H9 (cell line): ENCODE data around the gene SCAMP5. TPM values are rescaled to one million over a fixed set of nuclear protein-coding genes. Genes with fewer than 3 reads are reported as not detected.

Experiments
- DNase-seq: peaks from one replicate; pipeline ENCODE4 v3.0.0-alpha.2; 2017
- H2AFZ ChIP-seq: one replicate; pipeline ENCODE4 v1.6.1; 2013; ENCODE audit warnings: mild to moderate bottlenecking, low read length, control low read depth, moderate library complexity
- H2AK5ac ChIP-seq: 2 replicates; pipeline ENCODE4 v1.6.1; 2013; ENCODE audit warnings: low read length, control low read depth, mixed read lengths; ENCODE audit not compliant: insufficient read length
- H2BK120ac ChIP-seq: one replicate; pipeline ENCODE4 v1.6.1; 2013; ENCODE audit warnings: low read depth, mild to moderate bottlenecking, low read length, control low read depth, inconsistent platforms; ENCODE audit not compliant: poor library complexity, severe bottlenecking
- H2BK12ac ChIP-seq: 2 replicates; pipeline ENCODE4 v1.6.1; 2013; ENCODE audit warnings: low read length, control low read depth, mixed read lengths, low read depth; ENCODE audit not compliant: insufficient read length
- H2BK15ac ChIP-seq: 2 replicates; pipeline ENCODE4 v1.6.1; 2013; ENCODE audit warnings: low read depth, low read length, control low read depth
- H2BK20ac ChIP-seq: one replicate; pipeline ENCODE4 v1.6.1; 2013; ENCODE audit warnings: low read depth, mild to moderate bottlenecking, low read length, control low read depth, inconsistent platforms; ENCODE audit not compliant: poor library complexity, severe bottlenecking
- H2BK5ac ChIP-seq: 2 replicates; pipeline ENCODE4 v1.6.1; 2013; ENCODE audit warnings: low read length, control low read depth, mixed read lengths; ENCODE audit not compliant: insufficient read length
- H3K14ac ChIP-seq: 2 replicates; pipeline ENCODE4 v1.6.1; 2013; ENCODE audit warnings: low read length, control low read depth; ENCODE audit not compliant: insufficient read depth
- H3K18ac ChIP-seq: 2 replicates; pipeline ENCODE4 v1.6.1; 2013; ENCODE audit warnings: low read depth, mild to moderate bottlenecking, mixed read lengths, low read length, control low read depth; ENCODE audit not compliant: insufficient read length
- H3K23ac ChIP-seq: 2 replicates; pipeline ENCODE4 v1.6.1; 2013; ENCODE audit warnings: low read length, control low read depth, mixed read lengths, low read depth; ENCODE audit not compliant: insufficient read length
- H3K23me2 ChIP-seq: 2 replicates; pipeline ENCODE4 v1.6.1; 2013; ENCODE audit warnings: low read depth, mild to moderate bottlenecking, mixed read lengths, low read length, control low read depth; ENCODE audit not compliant: insufficient read length, poor library complexity, severe bottlenecking
- H3K27ac ChIP-seq: 2 replicates; pipeline ENCODE4 v1.5.1; 2013; ENCODE audit warnings: low read length, control low read depth, mixed read lengths, low read depth; ENCODE audit not compliant: insufficient read length
- H3K27me3 ChIP-seq: 2 replicates; pipeline ENCODE4 v1.6.1; 2013; ENCODE audit warnings: low read length, control low read depth, inconsistent platforms; ENCODE audit not compliant: insufficient read depth
- H3K4ac ChIP-seq: 2 replicates; pipeline ENCODE4 v1.6.1; 2013; ENCODE audit warnings: low read depth, mild to moderate bottlenecking, control low read depth, inconsistent platforms, low read length, moderate library complexity
- H3K4me1 ChIP-seq: 2 replicates; pipeline ENCODE4 v1.6.1; 2013; ENCODE audit warnings: low read length, control low read depth, inconsistent platforms; ENCODE audit not compliant: insufficient read depth
- H3K4me2 ChIP-seq: 2 replicates; pipeline ENCODE4 v1.6.1; 2013; ENCODE audit warnings: low read length, control low read depth, mixed read lengths; ENCODE audit not compliant: insufficient read length, insufficient read depth
- H3K56ac ChIP-seq: 2 replicates; pipeline ENCODE4 v1.6.1; 2013; ENCODE audit warnings: low read depth, mild to moderate bottlenecking, mixed read lengths, low read length, control low read depth; ENCODE audit not compliant: insufficient read length
- H3K79me1 ChIP-seq: 2 replicates; pipeline ENCODE4 v1.6.1; 2013; ENCODE audit warnings: low read depth, mild to moderate bottlenecking, moderate library complexity, low read length, control low read depth, inconsistent platforms; ENCODE audit not compliant: insufficient read depth, poor library complexity, severe bottlenecking
- H3K79me2 ChIP-seq: 2 replicates; pipeline ENCODE4 v1.6.1; 2013; ENCODE audit warnings: low read length, control low read depth, inconsistent platforms; ENCODE audit not compliant: insufficient read depth
- H3K9ac ChIP-seq: 2 replicates; pipeline ENCODE4 v1.6.1; 2013; ENCODE audit warnings: low read length, control low read depth, mixed read lengths; ENCODE audit not compliant: insufficient read length; ENCODE audit errors: extremely low read depth
- H3K9me3 ChIP-seq: one replicate; pipeline ENCODE4 v1.6.1; 2013; ENCODE audit warnings: low read depth, low read length, inconsistent platforms; ENCODE audit not compliant: control insufficient read depth
- H3T11ph ChIP-seq: one replicate; pipeline ENCODE4 v1.6.1; 2013; ENCODE audit warnings: mild to moderate bottlenecking, low read length, control low read depth, inconsistent platforms
- H4K20me1 ChIP-seq: one replicate; pipeline ENCODE4 v1.6.1; 2013; ENCODE audit not compliant: control insufficient read depth, insufficient read length, insufficient read depth
- H4K5ac ChIP-seq: 2 replicates; pipeline ENCODE4 v1.6.1; 2013; ENCODE audit warnings: low read depth, mild to moderate bottlenecking, mixed read lengths, low read length, control low read depth; ENCODE audit not compliant: insufficient read length
- H4K8ac ChIP-seq: replicated peaks from 2 replicates; pipeline ENCODE4 v1.6.1; 2013; ENCODE audit warnings: low read length, control low read depth, mixed read lengths, low read depth; ENCODE audit not compliant: insufficient read length
- H4K91ac ChIP-seq: 2 replicates; pipeline ENCODE4 v1.6.1; 2013; ENCODE audit warnings: low read depth, mild to moderate bottlenecking, moderate library complexity, mixed read lengths, low read length, control low read depth; ENCODE audit not compliant: insufficient read length
- H3K27ac Mint-ChIP-seq, 3 experiments: 2 replicates in 2 of 3; 3 replicates in 1 of 3; pipeline ENCODE4 v1.8.0; 2020 to 2021; ENCODE audit warnings: mixed read lengths in 3 of 3, mild to moderate bottlenecking in 1 of 3, moderate library complexity in 1 of 3
- H3K27me3 Mint-ChIP-seq: 2 replicates; pipeline ENCODE4 v1.8.0; 2021; ENCODE audit warnings: low read depth, mild to moderate bottlenecking, moderate library complexity, mixed read lengths
- H3K36me3 Mint-ChIP-seq, 3 experiments: 2 replicates in 2 of 3; 3 replicates in 1 of 3; pipeline ENCODE4 v1.8.0; 2020 to 2021; ENCODE audit warnings: low read depth in 3 of 3, mixed read lengths in 3 of 3; ENCODE audit not compliant: insufficient read depth in 1 of 3
- H3K4me1 Mint-ChIP-seq, 2 experiments: 2 replicates each; pipeline ENCODE4 v1.8.0; 2020; ENCODE audit warnings: mixed read lengths in 2 of 2
- H3K4me3 Mint-ChIP-seq, 2 experiments: 2 replicates in 1 of 2; 3 replicates in 1 of 2; pipeline ENCODE4 v1.8.0; 2020 to 2021; ENCODE audit warnings: mild to moderate bottlenecking in 2 of 2, mixed read lengths in 2 of 2, moderate library complexity in 1 of 2
- H3K9me3 Mint-ChIP-seq, 2 experiments: 2 replicates in 1 of 2; 3 replicates in 1 of 2; pipeline ENCODE4 v1.8.0; 2020; ENCODE audit warnings: mild to moderate bottlenecking in 2 of 2, mixed read lengths in 2 of 2, moderate library complexity in 1 of 2
- WGBS: extraction: QIAGEN DNeasy Blood & Tissue Kit; methylation state at CpG from one replicate; pipeline ENCODE4 v1.1.7; 2013; ENCODE audit warnings: missing lambda C conversion rate, low lambda C conversion rate, mixed read lengths; ENCODE audit not compliant: insufficient read length; ENCODE audit errors: extremely low coverage; 5-methylcytosine and 5-hydroxymethylcytosine counted together
- total RNA-seq: library from RNA; stranded (reverse); gene quantifications from 2 replicates; pipeline ENCODE4 v1.2.1, GENCODE V29; 2021
- TF ChIP-seq, protein P1 (sequence below): fragments of 200-600 bp; sonication (generic); conservative IDR thresholded peaks from 3 replicates; pipeline ENCODE4 v1.8.0; 2021; ENCODE audit warnings: antibody characterized with exemption, mild to moderate bottlenecking

Gene SCAMP5
- total RNA-seq, 1 experiment from 2014 or later: 47.8 TPM

DNA sequence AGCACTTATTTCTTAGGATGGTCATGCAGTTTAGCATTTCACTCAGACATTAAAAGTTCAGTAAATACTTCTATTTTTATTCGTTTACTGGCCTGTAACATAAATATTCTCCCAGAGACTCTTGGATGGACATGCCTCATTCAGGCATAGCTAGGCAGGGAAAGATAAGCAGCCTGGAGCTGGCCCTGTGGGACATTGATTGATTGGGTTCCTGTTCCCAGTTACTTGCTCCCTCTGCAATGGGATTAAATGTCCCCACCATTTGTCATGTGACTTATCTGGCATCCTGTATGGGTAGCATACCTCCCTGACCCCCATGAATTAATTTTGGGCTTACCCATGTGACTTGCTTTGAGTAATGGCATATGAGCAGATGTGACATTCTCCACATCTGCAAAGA lies 2.7 kb upstream of the SCAMP5 start:
- H3K56ac ChIP-seq: no peak overlapping the region
- peaks cover 8% of the 10 kb centered on the region for H3K23me2 ChIP-seq
- H3K27ac Mint-ChIP-seq: no peak overlapping the region
- H3K14ac ChIP-seq: no peak overlapping the region
- DNase-seq: no peak
- peaks cover 2% of the 10 kb centered on the region for H3K79me1 ChIP-seq
- no peak overlapping the region for H3K27ac ChIP-seq
- H3K4me1 Mint-ChIP-seq: peaks cover 13 to 18% of the 10 kb centered on the region in 2 experiments
- H3K27me3 ChIP-seq: no peaks in the 10 kb centered on the region
- H3K9me3 Mint-ChIP-seq: peaks cover 2 to 3% of the 10 kb centered on the region in 2 experiments; a peak in 3 of 5 replicates
- peaks cover 4 to 5% (median 5%) of the 10 kb centered on the region in 3 experiments; a peak in 5 of 7 replicates for H3K36me3 Mint-ChIP-seq
- H3K79me2 ChIP-seq: no peaks in the 10 kb centered on the region
- H2AFZ ChIP-seq: no peak overlapping the region
- peaks cover 39% of the 10 kb centered on the region for H3K27me3 Mint-ChIP-seq
- no peaks in the 10 kb centered on the region for H3K4me1 ChIP-seq
- no peak overlapping the region for H3K18ac ChIP-seq
- H2BK20ac ChIP-seq: no peak overlapping the region
- H4K91ac ChIP-seq: no peak overlapping the region
- no peak overlapping the region for H2BK12ac ChIP-seq
- H2BK120ac ChIP-seq: no peak overlapping the region
- no peak overlapping the region for H2AK5ac ChIP-seq
- no peak overlapping the region for H3K9ac ChIP-seq
- H3K4me2 ChIP-seq: no peak overlapping the region
- H3T11ph ChIP-seq: no peak overlapping the region
- no peak overlapping the region for H3K4ac ChIP-seq
- no peaks in the 10 kb centered on the region for H3K9me3 ChIP-seq
- TF ChIP-seq, protein P1, sequence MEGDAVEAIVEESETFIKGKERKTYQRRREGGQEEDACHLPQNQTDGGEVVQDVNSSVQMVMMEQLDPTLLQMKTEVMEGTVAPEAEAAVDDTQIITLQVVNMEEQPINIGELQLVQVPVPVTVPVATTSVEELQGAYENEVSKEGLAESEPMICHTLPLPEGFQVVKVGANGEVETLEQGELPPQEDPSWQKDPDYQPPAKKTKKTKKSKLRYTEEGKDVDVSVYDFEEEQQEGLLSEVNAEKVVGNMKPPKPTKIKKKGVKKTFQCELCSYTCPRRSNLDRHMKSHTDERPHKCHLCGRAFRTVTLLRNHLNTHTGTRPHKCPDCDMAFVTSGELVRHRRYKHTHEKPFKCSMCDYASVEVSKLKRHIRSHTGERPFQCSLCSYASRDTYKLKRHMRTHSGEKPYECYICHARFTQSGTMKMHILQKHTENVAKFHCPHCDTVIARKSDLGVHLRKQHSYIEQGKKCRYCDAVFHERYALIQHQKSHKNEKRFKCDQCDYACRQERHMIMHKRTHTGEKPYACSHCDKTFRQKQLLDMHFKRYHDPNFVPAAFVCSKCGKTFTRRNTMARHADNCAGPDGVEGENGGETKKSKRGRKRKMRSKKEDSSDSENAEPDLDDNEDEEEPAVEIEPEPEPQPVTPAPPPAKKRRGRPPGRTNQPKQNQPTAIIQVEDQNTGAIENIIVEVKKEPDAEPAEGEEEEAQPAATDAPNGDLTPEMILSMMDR: no peak
- no peak overlapping the region for H3K23ac ChIP-seq
- no peak overlapping the region for H2BK15ac ChIP-seq
- no CpG with 5 or more reads among the region's 1 CpG for WGBS
- no peak overlapping the region for H2BK5ac ChIP-seq
- no peak overlapping the region for H3K4me3 Mint-ChIP-seq
- H4K20me1 ChIP-seq: no peaks in the 10 kb centered on the region
- no peak overlapping the region for H4K5ac ChIP-seq
- no peak overlapping the region for H4K8ac ChIP-seq
